OCI-LY7 (cell line): ENCODE measurements around the gene ABHD6. TPM values are rescaled to one million over a fixed set of nuclear protein-coding genes. Genes with fewer than 3 reads are reported as not detected.
"Not testable (repeated sequence)": the region's sequence is repeated elsewhere in the genome, so short reads cannot be mapped to it uniquely, and the experiment has no call there.

ENCODE experiments used
- BruUV-seq: library from RNA; stranded (reverse); fragments of 400-500 nt; replicated peaks from 2 replicates; lab custom pipeline; 2021; lab: Mats Ljungman, UMichigan
- CTCF ChIA-PET: fragments of 300-600 bp; sonication (Branson Sonifier 250); formaldehyde crosslinking; loops from one replicate; lab custom pipeline; 2022; ENCODE audit warnings: antibody characterized with exemption; ENCODE audit not compliant: unreplicated experiment; lab: Charles Lee
- POLR2A ChIA-PET: fragments of 300-600 bp; sonication (Branson Sonifier 250); formaldehyde crosslinking; loops from one replicate; lab custom pipeline; 2022; ENCODE audit warnings: antibody characterized with exemption; lab: Charles Lee
- DNase-seq: peaks from one replicate; pipeline ENCODE4 v3.0.0-alpha.2; 2015; ENCODE audit warnings: low spot score
- H2AFZ ChIP-seq: fragments of 200-600 bp; sonication (generic), shearing (Covaris generic); 2 replicates; pipeline ENCODE4 v1.6.1; 2014; ENCODE audit warnings: mild to moderate bottlenecking, antibody characterized with exemption, low read length, moderate library complexity
- H3K27ac ChIP-seq: fragments of 200-600 bp; sonication (generic); 2 replicates; pipeline ENCODE4 v1.5.1; 2014; ENCODE audit warnings: mixed run types, low read depth, mild to moderate bottlenecking, moderate library complexity, low read length, inconsistent platforms; ENCODE audit not compliant: poor library complexity, severe bottlenecking
- H3K36me3 ChIP-seq: fragments of 200-600 bp; sonication (generic); 2 replicates; pipeline ENCODE4 v1.6.1; 2014; ENCODE audit warnings: mild to moderate bottlenecking, antibody characterized with exemption, low read length, moderate library complexity, mixed read lengths; ENCODE audit not compliant: insufficient read depth
- H3K4me1 ChIP-seq: fragments of 200-600 bp; sonication (generic); 2 replicates; pipeline ENCODE4 v1.5.1; 2014; ENCODE audit warnings: mild to moderate bottlenecking, low read length; ENCODE audit not compliant: insufficient read depth, poor library complexity, severe bottlenecking
- H3K4me2 ChIP-seq: fragments of 200-600 bp; sonication (generic); 2 replicates; pipeline ENCODE4 v1.6.1; 2014; ENCODE audit warnings: mild to moderate bottlenecking, low read length
- H3K4me3 ChIP-seq: fragments of 200-600 bp; sonication (generic); 2 replicates; pipeline ENCODE4 v1.5.1; 2014; ENCODE audit warnings: mild to moderate bottlenecking, low read depth, low read length; ENCODE audit not compliant: poor library complexity, severe bottlenecking
- H3K79me2 ChIP-seq: fragments of 200-600 bp; sonication (generic); 2 replicates; pipeline ENCODE4 v1.6.1; 2016; ENCODE audit warnings: low read depth, mild to moderate bottlenecking, low read length, moderate library complexity, mixed read lengths; ENCODE audit not compliant: insufficient read depth
- H3K9me2 ChIP-seq: fragments of 200-600 bp; sonication (generic); 2 replicates; pipeline ENCODE4 v1.6.1; 2016; ENCODE audit warnings: mild to moderate bottlenecking, low read length, mixed read lengths; ENCODE audit not compliant: insufficient read depth
- H3K9me3 ChIP-seq: fragments of 200-600 bp; sonication (generic); 2 replicates; pipeline ENCODE4 v1.6.1; 2014; ENCODE audit warnings: mild to moderate bottlenecking, mixed run types, low read length, mixed read lengths
- H4K20me1 ChIP-seq: fragments of 200-600 bp; sonication (generic); 2 replicates; pipeline ENCODE4 v1.6.1; 2014; ENCODE audit warnings: mild to moderate bottlenecking, antibody characterized with exemption, low read length, moderate library complexity, mixed read lengths; ENCODE audit not compliant: insufficient read depth
- EZH2phosphoT487 ChIP-seq: fragments of 200-600 bp; sonication (generic); IDR thresholded peaks from 2 replicates; pipeline ENCODE4 v1.6.1; 2018; ENCODE audit warnings: low read depth, borderline replicate concordance, mild to moderate bottlenecking, mixed run types, antibody characterized with exemption, low read length, moderate library complexity, mixed read lengths
- intact Hi-C: fragments of 100-400 bp; cut with micrococcal nuclease; formaldehyde crosslinking; loops from one replicate; pipeline ENCODE4 v1.10.0; 2022; ENCODE audit not compliant: unreplicated experiment
- total RNA-seq, 2 experiments: library from RNA; depleted of rRNA in 1 of 2; stranded (reverse); fragments of >200 nt in 1 of 2; shearing (Covaris generic) in 1 of 2; gene quantifications; 2 replicates each; pipeline ENCODE4 v1.2.3, GENCODE V29; 2014 to 2022
- TF ChIP-seq, protein P1 (sequence below): fragments of 200-600 bp; sonication (generic); conservative IDR thresholded peaks from 2 replicates; pipeline ENCODE4 v1.5.1; 2014; ENCODE audit warnings: mild to moderate bottlenecking, antibody characterized with exemption, low read length, moderate library complexity, mixed read lengths

Gene ABHD6
- total RNA-seq, 2 experiments from 2014 or later: 5.8 to 10.7 TPM

- POLR2A ChIA-PET: interaction anchor here (0.7 kb wide), 1 partner anchor 14 kb away, joined by 3 read pairs; no protein-coding TSS in a partner anchor
- BruUV-seq: no TSS peak
- CTCF ChIA-PET: no interaction called here
Measured at GRCh38 chr3:58198804-58199203, 38.8 kb upstream of the ABHD6 start.

GRCh38 chr3:58200121-58200709 is 37.4 kb upstream of the ABHD6 start:
- ChIA-PET POLR2A (interaction anchor here (0.5 to 1.4 kb wide), 5 partner anchors 8 to 477 kb away, joined by 3 to 5 read pairs (median 3); no protein-coding TSS in a partner anchor), CTCF (interaction anchor here (0.5 to 0.9 kb wide), 3 partner anchors 15 to 1841 kb away, joined by 3 read pairs; no protein-coding TSS in a partner anchor)
- H3K27ac ChIP-seq: no peak overlapping the region
- H3K4me3 ChIP-seq: no peak overlapping the region
- no peak overlapping the region for H3K4me2 ChIP-seq
- H3K4me1 ChIP-seq: peaks cover 26% of the 10 kb centered on the region
- H4K20me1 ChIP-seq: no peaks in the 10 kb centered on the region
- no TSS peak for BruUV-seq
- no peak overlapping the region for H2AFZ ChIP-seq
- H3K9me2 ChIP-seq: no peaks in the 10 kb centered on the region
- H3K79me2 ChIP-seq: no peaks in the 10 kb centered on the region
- no peak for TF ChIP-seq EZH2phosphoT487
- TF ChIP-seq, protein P1, sequence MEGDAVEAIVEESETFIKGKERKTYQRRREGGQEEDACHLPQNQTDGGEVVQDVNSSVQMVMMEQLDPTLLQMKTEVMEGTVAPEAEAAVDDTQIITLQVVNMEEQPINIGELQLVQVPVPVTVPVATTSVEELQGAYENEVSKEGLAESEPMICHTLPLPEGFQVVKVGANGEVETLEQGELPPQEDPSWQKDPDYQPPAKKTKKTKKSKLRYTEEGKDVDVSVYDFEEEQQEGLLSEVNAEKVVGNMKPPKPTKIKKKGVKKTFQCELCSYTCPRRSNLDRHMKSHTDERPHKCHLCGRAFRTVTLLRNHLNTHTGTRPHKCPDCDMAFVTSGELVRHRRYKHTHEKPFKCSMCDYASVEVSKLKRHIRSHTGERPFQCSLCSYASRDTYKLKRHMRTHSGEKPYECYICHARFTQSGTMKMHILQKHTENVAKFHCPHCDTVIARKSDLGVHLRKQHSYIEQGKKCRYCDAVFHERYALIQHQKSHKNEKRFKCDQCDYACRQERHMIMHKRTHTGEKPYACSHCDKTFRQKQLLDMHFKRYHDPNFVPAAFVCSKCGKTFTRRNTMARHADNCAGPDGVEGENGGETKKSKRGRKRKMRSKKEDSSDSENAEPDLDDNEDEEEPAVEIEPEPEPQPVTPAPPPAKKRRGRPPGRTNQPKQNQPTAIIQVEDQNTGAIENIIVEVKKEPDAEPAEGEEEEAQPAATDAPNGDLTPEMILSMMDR: no peak
- intact Hi-C loops: no loop called here
- H3K9me3 ChIP-seq: peaks cover 6% of the 10 kb centered on the region; the same call in 1 of the 2 replicates
- H3K36me3 ChIP-seq: no peaks in the 10 kb centered on the region
- DNase-seq: no peak

More at GRCh38 chr3:58198804-58199203, 38.8 kb upstream of the ABHD6 start:
- no peak overlapping the region for H3K4me3 ChIP-seq
- TF ChIP-seq, protein P1: no peak
- H4K20me1 ChIP-seq: no peaks in the 10 kb centered on the region
- no peak overlapping the region for H3K27ac ChIP-seq
- intact Hi-C loops: no loop called here
- H3K4me2 ChIP-seq: no peak overlapping the region
- H3K9me2 ChIP-seq: no peaks in the 10 kb centered on the region
- no peak for DNase-seq
- H3K4me1 ChIP-seq: peaks cover 26% of the 10 kb centered on the region
- H3K36me3 ChIP-seq: no peaks in the 10 kb centered on the region
- peak overlapping the region; percentile 18; the same call in 1 of the 2 replicates for H2AFZ ChIP-seq
- no peaks in the 10 kb centered on the region for H3K79me2 ChIP-seq
- peaks cover 6% of the 10 kb centered on the region; the same call in 1 of the 2 replicates for H3K9me3 ChIP-seq

DNA sequence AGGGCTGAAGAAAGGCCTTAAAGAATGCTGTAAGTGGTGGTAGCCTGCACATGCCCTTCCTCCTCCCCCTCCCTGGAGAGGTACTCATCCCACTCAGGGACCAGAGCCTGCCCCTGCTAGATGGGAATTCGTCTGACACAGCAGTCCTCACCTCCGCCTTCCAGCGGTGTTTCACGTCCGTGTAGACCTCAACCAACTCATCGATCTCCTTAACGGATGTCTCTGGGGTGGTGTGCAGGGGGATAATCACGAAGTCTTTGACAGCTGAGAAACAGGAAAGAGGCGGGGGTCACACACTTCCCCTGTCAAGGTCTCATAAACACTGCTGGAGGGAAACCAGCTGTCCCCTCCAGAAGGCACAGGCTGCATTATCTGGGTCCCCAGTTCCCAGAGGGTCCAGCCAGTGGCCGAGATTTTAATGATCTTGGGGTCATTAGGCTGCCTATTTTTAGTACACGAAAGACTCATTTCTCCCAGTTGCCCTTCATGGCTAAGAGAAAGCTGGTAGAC is 36.7 kb upstream of the ABHD6 start:
- DNase-seq: peak; percentile 45
- CTCF ChIA-PET: interaction anchor here (0.5 to 1.0 kb wide), 2 partner anchors 14 to 1842 kb away, joined by 3 read pairs; no protein-coding TSS in a partner anchor
- peaks cover 3% of the 10 kb centered on the region; the same call in 1 of the 2 replicates for H3K9me3 ChIP-seq
- peak overlapping the region; percentile 2; the same call in 1 of the 2 replicates for H3K4me2 ChIP-seq
- H3K4me1 ChIP-seq: peaks cover 26% of the 10 kb centered on the region
- no TSS peak for BruUV-seq
- TF ChIP-seq, protein P1: no peak
- TF ChIP-seq EZH2phosphoT487: no peak
- H3K79me2 ChIP-seq: no peaks in the 10 kb centered on the region
- H3K36me3 ChIP-seq: no peaks in the 10 kb centered on the region
- no peaks in the 10 kb centered on the region for H3K9me2 ChIP-seq
- no peaks in the 10 kb centered on the region for H4K20me1 ChIP-seq
- no peak overlapping the region for H3K4me3 ChIP-seq
- no peak overlapping the region; the same call in 1 of the 2 replicates for H2AFZ ChIP-seq
- intact Hi-C loops: no loop called here
- H3K27ac ChIP-seq: no peak overlapping the region
- POLR2A ChIA-PET: interaction anchor here (1.1 to 3.1 kb wide), 3 partner anchors 11 to 30 kb away, joined by 3 to 26 read pairs (median 4); no protein-coding TSS in a partner anchor

DNA sequence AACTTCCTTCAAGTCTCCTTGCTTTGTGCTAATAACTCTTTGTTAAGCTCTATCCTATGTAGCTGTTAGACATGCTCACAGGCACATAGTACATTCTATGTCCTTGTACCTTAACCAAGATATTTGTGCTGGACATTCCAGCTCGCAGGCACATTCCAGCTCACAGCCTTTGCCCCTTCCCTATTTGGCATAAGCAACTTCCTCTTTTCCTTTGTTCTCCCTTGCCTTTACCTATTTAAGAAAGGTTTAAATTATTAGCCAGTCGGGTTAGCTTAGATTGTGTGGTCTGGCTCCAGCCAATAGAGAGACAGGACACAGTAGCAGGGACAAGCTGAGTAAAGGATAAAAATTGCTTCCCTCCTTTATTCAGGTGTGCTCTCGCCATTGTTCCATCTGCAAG is 36.1 kb upstream of the ABHD6 start:
- H3K27ac ChIP-seq, H3K4me3 ChIP-seq, H3K9me2 ChIP-seq, DNase-seq, H3K79me2 ChIP-seq, H3K36me3 ChIP-seq, intact Hi-C loops, H3K9me3 ChIP-seq, BruUV-seq, H4K20me1 ChIP-seq, H2AFZ ChIP-seq, H3K4me2 ChIP-seq: not testable (repeated sequence)
- peaks cover 24% of the 10 kb centered on the region for H3K4me1 ChIP-seq
- POLR2A ChIA-PET: interaction anchor here (1.4 to 3.1 kb wide), 2 partner anchors 12 to 17 kb away, joined by 4 to 26 read pairs; no protein-coding TSS in a partner anchor
- CTCF ChIA-PET: interaction anchor here (1.0 kb wide), 1 partner anchor 13 kb away, joined by 3 read pairs; no protein-coding TSS in a partner anchor
